GM10248 (cell line): ENCODE results near the gene AHR.

Experiments used
- CTCF ChIA-PET: fragments of 300-600 bp; sonication (Branson Sonifier 250); formaldehyde crosslinking; extraction: SDS; loops from one replicate; lab custom pipeline; 2021; ENCODE audit warnings: antibody characterized with exemption; lab: Yijun Ruan, JAX
- POLR2A ChIA-PET: fragments of 350-650 bp; sonication (Branson Sonifier 250); formaldehyde crosslinking; extraction: SDS; loops from one replicate; lab custom pipeline; 2020; ENCODE audit warnings: antibody characterized with exemption; lab: Yijun Ruan, JAX
- DNase-seq: peaks from one replicate; pipeline ENCODE4 v3.0.0; 2012; ENCODE audit errors: extremely low spot score
- TF ChIP-seq, protein P1 (sequence below): IDR thresholded peaks from 2 replicates; pipeline ENCODE4 v1.5.1; 2012; ENCODE audit warnings: mild to moderate bottlenecking, low read depth; ENCODE audit errors: extremely low read depth, missing control alignments, control extremely low read depth

Gene AHR

DNA sequence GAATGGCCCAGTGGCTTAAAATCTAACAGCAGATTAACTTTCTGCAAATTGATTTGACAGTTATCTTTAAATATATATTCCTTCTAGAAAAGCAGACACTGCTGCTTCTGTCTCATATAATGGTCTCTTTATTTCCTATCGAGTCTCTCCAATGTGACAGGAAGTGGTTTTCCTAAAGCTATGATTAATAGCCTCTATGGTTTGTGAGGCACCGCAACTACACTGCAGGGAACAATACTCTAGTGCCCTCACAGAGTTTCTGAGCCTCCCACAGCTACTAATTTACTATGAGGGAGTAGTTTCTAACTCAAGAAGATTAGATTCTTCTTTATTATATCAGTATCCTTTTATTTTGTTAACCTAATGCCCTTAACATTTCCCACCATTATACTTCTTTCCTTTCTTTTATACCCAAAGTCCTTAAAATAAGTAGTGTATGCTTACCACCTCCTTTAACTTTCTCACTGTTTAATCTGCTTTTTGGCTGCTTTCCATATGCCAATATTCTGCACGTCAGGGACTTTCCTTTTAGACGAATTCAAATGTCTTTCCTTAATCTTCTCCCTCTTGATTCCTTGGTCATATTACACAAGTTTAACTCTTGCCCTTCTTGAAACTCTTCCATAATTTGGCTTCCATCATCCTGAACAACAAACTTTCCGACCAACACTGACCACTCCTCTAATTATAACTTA, 23.8 kb upstream of the AHR start:
- TF ChIP-seq, protein P1, sequence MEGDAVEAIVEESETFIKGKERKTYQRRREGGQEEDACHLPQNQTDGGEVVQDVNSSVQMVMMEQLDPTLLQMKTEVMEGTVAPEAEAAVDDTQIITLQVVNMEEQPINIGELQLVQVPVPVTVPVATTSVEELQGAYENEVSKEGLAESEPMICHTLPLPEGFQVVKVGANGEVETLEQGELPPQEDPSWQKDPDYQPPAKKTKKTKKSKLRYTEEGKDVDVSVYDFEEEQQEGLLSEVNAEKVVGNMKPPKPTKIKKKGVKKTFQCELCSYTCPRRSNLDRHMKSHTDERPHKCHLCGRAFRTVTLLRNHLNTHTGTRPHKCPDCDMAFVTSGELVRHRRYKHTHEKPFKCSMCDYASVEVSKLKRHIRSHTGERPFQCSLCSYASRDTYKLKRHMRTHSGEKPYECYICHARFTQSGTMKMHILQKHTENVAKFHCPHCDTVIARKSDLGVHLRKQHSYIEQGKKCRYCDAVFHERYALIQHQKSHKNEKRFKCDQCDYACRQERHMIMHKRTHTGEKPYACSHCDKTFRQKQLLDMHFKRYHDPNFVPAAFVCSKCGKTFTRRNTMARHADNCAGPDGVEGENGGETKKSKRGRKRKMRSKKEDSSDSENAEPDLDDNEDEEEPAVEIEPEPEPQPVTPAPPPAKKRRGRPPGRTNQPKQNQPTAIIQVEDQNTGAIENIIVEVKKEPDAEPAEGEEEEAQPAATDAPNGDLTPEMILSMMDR: no peak
- ChIA-PET POLR2A (no interaction called here), CTCF (no interaction called here)
- DNase-seq: no peak

DNA sequence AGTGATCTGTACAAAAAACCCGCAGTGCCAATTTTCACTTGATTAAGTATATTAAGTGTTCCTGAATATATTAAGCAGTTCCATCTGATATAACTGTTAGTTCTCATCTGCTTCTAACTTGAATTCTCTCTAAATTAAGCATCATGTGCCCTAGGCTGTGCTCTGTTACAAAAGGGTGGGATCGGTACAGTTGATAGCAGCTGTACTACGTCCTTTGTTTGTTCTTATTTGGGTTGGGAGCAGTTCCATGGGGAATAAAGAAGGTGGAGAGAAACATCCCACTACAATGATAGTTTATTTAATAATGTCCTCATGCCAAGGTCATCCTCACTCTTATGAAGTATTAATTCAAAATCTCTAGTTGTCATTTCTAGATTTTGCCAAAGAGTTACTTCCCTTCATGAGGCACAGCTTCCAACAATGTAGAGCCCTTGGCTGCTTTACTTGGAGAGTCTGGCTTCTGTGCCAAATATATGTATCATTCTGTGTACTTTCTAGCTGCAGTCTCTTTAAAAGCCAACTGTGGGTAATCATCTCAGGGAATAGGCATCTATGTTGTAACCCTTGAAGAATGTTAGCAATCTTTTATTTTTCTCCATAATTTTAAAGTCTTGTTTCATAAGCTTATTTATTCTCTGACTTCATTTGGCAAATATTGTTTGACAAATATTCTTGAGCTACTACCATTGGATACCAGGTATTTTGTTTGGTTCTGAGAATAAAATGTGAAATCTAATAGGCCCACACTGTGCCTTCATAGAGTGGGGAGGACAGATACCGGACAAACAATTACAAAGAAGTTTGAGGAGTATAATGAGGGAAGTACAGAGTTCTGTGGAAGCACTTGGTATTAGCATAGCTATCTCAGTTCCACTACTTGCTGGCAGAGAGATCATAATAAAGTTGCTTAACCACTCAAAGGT, 22.4 kb upstream of the AHR start:
- TF ChIP-seq, protein P1: no peak
- no peak for DNase-seq
- ChIA-PET POLR2A (no interaction called here), CTCF (interaction anchor here (0.9 to 2.5 kb wide), 3 partner anchors 13 to 293 kb away, joined by 3 to 12 read pairs (median 4); no protein-coding TSS in a partner anchor)

DNA sequence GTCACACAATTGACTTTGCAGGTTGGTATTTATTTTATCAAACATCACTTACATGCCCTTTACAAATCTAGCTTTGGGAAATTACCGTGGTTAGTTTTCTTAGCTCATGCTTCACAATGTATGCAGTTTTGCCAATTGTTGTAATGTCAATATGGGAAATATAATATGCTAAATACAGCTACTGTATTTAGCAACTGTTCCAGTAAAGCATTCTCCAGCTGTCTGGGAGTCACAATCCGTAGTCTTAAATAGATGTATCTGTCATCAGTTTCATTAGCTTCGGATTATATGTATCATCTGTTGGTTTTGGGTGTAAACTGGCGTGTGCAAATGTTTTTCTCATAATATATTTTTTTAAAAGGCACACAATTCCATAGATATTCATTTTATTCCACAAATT, 19.4 kb upstream of the AHR start:
- POLR2A ChIA-PET: no interaction called here
- TF ChIP-seq, protein P1: no peak
- DNase-seq: no peak
- CTCF ChIA-PET: interaction anchor here (0.8 kb wide), 1 partner anchor 91 kb away, joined by 3 read pairs; no protein-coding TSS in a partner anchor

DNA sequence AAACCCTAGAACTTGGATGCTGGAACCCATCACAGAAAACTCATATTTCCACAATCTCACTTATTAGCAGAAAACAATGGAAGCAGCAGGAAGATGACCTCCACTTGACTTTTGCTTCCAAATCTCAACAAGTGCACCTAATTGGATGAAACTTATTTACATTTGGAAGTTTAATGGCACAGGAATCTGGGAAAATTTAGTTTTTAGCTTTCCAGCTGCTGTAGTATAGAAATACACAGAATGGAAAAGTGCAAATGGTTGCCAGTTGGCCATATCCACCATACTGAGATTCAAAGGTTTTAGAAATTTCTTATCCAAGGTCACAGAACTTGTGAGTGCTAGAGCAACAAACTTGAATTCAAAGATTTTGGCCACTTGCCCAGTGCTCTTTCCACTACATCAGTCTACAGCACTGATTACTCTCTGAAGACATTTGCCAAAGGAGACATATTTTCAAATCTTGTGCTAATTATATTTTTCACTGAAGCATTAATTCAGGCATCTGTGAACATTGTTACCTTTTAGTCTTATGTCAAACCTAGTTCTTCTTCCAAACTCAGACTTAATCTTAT, 9.3 kb upstream of the AHR start:
- TF ChIP-seq, protein P1: no peak
- CTCF ChIA-PET: no interaction called here
- DNase-seq: no peak
- POLR2A ChIA-PET: no interaction called here

DNA sequence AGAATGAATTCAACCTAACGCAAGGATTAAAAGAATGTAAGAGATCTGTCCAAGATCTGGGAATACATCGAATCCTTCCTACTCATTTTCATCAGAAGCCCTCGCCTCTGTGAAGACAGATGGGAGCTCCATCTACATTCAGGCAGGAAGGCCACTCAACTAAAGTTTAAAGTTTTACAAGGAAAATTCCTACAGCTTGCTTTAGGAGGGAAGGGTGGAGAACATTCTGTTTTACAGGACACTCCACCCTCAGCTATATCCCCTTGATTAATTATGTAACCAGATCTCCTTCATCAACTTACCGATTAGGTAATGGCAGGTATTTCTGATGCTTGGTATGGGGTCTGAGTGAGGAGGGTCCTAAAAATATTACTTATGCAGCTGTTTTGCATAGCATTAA, 5.6 kb upstream of the AHR start:
- ChIA-PET CTCF (interaction anchor here (1.2 kb wide), 1 partner anchor 310 kb away, joined by 3 read pairs; no protein-coding TSS in a partner anchor), POLR2A (no interaction called here)
- TF ChIP-seq, protein P1: no peak
- no peak for DNase-seq

DNA sequence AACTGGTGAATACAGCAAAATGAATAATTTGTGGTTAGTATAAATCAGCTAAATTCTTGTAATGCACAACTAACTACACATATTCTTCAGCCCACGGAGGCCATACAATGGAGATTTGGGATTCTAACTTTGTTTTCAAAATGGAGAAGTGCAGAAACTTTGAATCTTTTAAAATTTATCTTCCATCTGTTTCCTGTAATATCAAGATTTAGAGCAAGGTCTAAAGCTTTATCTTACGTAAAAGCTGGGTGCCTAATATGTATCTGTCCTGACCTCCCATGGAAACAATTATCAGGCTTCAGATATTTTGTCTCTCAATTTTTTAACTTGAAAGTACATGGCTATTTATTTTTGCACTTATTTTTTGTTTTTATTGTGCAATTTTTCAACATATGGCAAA, 5.0 kb upstream of the AHR start:
- TF ChIP-seq, protein P1: no peak
- no peak for DNase-seq
- CTCF ChIA-PET: interaction anchor here (1.2 kb wide), 1 partner anchor 311 kb away, joined by 3 read pairs; no protein-coding TSS in a partner anchor
- POLR2A ChIA-PET: no interaction called here
